ELR (cell line): ENCODE measurements around the gene RUFY3.

Experiments
- DNase-seq: peaks from one replicate; pipeline ENCODE4 v3.0.0-alpha.2; 2015; ENCODE audit warnings: low read depth

RUFY3 gene

GRCh38 chr4:70778888-70779422 lies 57.2 kb downstream of the RUFY3 start:
- DNase-seq, result peak; percentile 52

- DNase-seq, result no peak
Observed at GRCh38 chr4:70783096-70783495, 61.3 kb downstream of the RUFY3 start.

DNA sequence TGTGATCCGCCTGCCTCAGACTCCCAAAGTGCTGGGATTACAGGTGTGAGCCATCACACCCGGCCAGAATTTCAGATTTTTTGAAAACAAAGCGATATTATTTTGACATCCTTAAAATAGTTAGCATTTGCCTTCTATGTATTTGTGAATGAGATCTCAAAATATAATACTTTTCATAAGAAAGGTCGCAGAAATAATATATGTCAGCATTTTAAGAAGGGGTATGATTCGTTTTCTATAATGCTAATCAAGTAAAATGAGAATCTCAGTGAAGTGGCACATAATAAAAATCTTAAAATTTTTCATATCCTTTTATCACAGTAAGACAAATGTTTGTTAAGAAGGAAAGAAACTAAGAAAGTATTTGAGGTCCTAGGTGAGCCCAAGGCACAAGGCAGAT lies 65.7 kb downstream of the RUFY3 start:
- no peak for DNase-seq

DNA sequence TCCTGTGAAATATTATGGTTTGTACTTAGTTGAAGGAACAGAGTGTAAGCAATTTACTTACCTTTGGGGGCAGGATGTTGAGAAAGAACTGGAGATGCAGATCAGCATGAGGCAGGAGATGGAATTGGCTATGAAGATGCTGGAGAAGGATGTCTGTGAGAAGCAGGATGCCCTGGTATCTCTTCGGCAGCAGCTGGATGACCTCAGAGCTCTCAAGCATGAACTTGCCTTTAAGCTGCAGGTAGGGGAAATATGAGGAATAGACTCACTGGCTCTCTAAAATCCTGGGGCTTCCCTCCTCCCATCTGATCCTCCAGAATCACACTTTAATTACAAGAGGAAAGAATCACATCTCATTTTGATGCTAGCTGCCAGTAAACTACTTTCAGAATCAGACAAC lies 67.0 kb downstream of the RUFY3 start:
- DNase-seq, result no peak

GRCh38 chr4:70793626-70794025 lies 71.9 kb downstream of the RUFY3 start:
- no peak for DNase-seq

- no peak for DNase-seq
Observed at GRCh38 chr4:70801265-70801809, 79.6 kb downstream of the RUFY3 start.

- DNase-seq, result no peak
Observed at GRCh38 chr4:70802928-70803580, 81.3 kb downstream of the RUFY3 start.

- no peak for DNase-seq
Observed at GRCh38 chr4:70808151-70808550, 86.4 kb downstream of the RUFY3 start.

- no peak for DNase-seq
Observed at GRCh38 chr4:70815370-70815769, 93.6 kb downstream of the RUFY3 start.

DNA sequence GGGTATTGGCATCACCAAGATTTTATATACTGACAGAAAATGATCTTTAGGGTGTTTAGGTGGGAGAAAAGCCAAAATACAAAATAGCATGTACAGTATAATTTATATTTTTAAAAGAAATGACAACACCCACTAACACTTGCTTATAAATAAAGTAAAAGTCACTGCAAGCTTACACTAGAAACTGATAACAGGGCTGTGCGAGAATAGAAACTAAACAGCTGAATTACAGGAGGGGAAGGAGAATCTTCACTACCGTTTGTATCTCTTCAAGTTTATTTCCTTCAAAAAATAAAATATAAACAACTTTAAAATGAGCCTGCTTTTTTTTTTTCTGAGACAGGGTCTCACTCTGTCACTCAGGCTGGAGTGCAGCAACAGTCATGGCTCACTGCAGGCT lies 95.1 kb downstream of the RUFY3 start:
- no peak for DNase-seq

DNA sequence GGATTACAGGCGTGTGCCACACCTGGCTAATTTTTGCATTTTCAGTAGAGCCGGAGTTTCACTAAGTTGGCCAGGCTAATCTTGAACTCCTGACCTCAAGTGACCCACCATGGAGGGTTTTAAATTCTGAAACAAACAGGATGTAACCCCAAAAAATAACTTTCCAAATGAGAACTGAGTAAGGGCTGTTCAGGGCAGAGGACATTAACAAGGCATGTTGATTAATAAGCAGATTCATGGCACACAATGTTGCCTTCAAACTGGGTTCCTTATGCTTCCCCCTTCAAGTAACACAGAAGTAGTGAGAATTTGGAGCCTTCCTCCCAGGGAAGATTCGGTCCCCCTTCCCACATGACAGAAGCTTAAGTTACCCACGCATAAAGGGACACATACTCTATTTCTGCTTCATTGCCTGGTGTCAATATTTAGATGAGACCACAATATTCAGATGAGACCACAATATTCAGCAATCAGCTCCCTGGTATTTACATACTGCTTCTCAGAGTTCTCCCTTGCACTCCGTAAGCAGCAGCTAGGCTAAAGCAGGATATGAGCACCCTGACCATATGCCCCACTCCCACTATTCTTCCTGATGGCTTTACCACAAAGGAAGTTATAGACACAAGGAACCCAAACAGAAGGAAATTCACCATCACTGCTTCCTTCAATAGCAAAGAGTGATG lies 96.5 kb downstream of the RUFY3 start:
- DNase-seq, result no peak

DNA sequence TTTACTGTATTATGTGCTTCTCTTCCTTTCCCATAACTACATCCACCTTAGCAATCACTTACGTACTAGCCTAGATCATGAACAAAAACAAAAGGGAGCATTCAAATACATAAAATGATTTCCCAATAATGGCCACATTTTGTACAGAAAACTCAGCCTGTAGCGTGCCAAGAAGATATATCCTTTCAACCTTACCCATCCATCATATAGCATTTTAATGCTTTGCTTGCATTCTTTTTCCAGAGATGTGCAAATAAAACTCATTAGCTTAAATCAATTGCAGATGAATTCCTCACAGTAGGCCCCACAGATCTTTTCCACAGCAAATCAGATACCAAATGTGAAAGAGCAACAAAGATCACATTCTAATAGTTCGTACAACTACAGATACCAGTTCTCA lies 97.2 kb downstream of the RUFY3 start:
- no peak for DNase-seq

DNA sequence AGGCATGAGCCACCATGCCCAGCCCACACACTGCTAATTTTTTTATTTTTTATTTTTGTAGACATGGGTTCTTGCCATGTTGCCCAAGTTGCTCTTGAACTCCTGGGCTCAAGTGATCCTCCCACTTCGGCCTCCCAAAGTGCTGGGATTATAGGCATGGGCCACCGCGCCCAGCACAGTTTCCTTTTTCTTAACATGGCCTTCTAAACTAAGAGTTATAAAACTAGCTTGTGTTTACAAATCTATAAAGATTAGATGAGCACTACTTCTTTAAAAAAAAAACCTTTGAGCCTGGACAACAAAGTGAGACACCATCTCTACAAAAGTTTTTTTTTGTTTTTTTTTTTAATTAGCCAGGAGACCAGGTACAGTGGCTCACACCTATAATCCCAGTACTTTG lies 107.3 kb downstream of the RUFY3 start:
- DNase-seq, result no peak

DNA sequence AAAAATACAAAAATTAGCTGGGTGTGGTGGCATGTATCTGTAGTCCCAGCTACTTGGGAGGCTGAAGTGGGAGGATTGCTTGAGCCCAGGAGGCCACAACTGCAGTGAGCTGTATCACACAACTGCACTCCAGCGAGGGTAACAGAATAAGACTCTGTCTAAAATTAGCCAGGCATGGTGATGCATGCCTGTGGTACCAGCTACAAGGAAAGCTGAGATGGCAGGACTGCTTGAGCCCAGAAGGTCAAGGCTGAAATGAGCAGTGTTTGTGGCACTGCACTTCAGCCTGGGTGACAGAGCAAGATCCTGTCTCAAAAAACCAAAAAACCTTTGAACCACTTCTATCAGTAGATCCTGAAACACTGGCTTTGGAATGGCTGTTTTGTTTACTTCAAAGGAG lies 107.7 kb downstream of the RUFY3 start:
- no peak for DNase-seq

DNA sequence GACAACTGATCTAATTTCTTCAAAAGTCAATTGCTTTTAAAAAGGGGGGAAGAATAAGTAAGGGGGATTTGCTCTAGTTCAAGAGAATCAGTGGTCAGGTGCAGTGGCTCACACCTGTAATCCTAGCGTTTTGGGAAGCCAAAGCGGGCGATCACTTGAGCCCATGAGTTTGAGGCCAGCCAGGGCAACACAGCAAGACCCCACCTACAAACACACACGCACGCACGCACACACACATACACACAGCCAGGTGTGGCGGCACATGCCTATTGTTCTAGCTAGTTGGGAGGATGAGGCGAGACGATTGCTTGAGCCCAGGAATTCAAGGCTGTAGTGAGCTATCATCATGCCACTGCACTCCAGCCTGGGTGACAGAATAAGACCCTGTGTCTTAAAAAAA lies 108.3 kb downstream of the RUFY3 start:
- DNase-seq, result no peak

GRCh38 chr4:70831293-70831692 lies 109.5 kb downstream of the RUFY3 start:
- no peak for DNase-seq

- DNase-seq, result no peak
Observed at GRCh38 chr4:70833675-70834074, 111.9 kb downstream of the RUFY3 start.

DNA sequence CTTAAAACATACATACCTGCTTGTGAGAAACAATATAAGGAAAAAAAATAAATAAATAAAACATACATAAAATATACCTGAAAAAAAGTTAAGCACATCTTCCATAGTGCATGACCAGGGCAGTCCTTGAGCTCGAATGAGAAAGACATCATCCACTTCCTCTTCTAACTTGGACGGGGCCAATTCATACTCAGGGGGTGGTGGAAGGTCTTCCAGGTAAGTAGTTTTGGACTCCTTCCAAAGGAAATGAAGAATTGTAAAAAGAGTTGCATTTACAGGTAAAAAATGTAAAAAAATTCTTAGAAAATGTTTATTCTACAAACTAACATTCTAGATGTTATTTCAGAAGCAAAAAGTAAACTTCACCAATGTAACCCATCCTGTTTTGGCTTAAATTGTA lies 114.3 kb downstream of the RUFY3 start:
- DNase-seq, result no peak

GRCh38 chr4:70838204-70838603 lies 116.4 kb downstream of the RUFY3 start:
- peak; percentile 18 for DNase-seq

- DNase-seq, result peak; percentile 70
Observed at GRCh38 chr4:70838666-70839588, 117.2 kb downstream of the RUFY3 start.

DNA sequence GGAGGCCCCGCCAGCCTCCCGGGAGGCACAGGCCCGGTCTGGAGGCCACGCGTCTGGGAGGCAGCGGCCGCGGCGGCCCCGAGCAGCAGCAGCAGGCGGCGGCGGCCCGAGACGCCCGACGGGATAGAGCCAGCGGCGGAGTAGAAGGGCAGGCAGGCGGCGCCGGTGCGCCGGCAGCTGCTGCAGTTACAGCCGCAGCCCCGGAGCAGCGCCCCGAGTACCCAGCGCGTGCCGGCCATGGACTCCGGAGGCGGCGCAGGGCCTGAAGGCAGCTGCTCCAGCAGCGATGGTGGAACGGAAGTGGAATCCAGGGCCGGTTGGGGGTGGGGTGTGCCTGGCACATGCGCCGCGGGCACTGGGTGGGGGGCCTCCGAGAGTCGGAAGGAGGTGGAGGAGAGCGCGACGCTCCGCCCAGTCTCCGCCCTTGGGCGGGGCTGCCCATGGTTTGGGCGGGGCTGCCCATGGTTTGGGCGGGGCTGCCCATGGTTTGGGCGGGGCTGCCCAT lies 117.9 kb downstream of the RUFY3 start, which contains the start of gene GRSF1:
TSS of gene GRSF1 (minus strand) at position 302 of the 505 bp plus-strand sequence. CDS start at position 239, 63 bp downstream.
- peak; percentile 92 for DNase-seq

DNA sequence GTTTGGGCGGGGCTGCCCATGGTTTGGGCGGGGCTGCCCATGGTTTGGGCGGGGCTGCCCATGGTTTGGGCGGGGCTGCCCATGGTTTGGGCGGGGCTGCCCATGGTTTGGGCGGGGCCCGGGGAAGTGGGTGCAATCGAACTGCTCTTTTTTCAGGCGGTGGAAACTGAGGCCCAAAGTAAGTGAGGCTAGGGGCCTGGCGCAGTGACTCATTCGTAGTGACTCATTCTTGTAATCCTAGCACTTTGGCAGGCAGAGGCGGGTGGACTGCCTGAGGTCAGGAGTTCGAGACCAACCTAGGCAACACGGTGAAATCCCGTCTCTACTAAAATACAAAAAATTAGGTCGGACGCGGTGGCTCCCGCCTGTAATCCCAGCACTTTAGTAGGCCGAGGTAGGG lies 118.4 kb downstream of the RUFY3 start:
- peak; percentile 65 for DNase-seq
